ENCODE data around the gene NFASC. TPM values are rescaled to one million over a fixed set of nuclear protein-coding genes. Genes with fewer than 3 reads are reported as not detected.

The NFASC gene
- total and polyA plus RNA-seq, 7 donors: 0.46 to 105 (median 17.6) TPM

DNA sequence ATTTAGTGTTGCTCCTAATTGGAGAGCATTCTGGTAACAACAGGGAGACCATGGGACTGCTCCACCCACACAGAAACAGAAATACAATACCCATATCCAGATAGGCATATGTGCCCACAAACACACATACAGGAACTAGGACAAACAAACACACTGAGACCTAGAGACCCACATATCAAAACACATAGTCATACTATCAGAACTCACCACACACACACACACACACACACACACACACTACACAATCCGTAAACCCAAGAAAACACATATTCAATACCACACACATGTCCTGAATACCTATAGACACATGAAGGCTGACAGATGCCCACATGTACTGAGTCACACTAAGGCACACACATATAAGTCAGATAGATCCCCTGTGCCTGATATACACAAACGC, 3.5 kb upstream of the NFASC start:
- Histone ChIP-seq H3K36me3 (no peaks in the 10 kb centered on the region), H3K4me3 (no peak overlapping the region), H3K27me3 (no peaks in the 10 kb centered on the region), H3K4me1 (peaks cover 0 to 55% (median 18%) of the 10 kb centered on the region in 4 donors), H3K9me3 (no peaks in the 10 kb centered on the region), H3K27ac (no peak overlapping the region)
- no peak for DNase-seq
- 90 to 94% methylated on average over 2 of the region's 2 CpGs for WGBS, 2 donors
- intact Hi-C loops (cut with DNase I): no loop called here
- TF ChIP-seq POLR2A (IDR thresholded peaks at IDR 0.05) (no peak), CTCF (IDR thresholded peaks at IDR 0.05) (no peak), POLR2AphosphoS5 (IDR thresholded peaks at IDR 0.05) (no peak), EP300 (IDR thresholded peaks at IDR 0.05) (no peak)

DNA sequence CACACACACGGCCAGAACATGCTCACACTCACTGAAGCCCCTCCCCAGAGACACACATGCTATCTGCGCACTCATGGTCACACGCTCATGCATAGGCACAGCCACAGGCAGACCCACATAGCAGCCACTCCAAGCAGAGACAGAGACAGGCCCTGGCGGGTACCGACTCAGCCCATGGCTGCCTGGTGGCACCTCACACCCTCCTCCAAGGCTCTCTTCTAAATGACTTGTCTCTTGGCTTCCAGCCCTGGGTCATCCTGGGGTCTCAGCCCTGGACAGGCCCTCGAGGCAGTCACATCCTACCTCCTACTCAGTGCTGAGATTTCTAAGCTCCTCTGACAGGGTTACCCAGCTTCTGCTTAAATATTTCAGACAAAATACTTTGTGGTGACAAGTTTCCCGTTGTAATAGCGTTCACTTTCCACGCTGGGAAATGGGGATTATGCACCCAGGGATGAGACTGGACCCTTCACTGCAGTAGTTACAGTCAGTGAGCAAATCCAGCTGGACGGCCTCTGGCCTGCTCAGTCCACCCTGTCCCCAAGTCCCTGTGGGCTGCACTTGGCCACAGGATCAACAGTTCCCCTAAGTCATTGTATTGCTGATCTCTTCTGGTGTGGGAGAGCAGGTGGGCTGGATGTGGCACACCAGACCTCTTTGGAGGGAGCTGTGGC, 2.9 kb upstream of the NFASC start:
- Histone ChIP-seq H3K27me3 (no peaks in the 10 kb centered on the region), H3K27ac (peak overlapping the region in 1 of 4 donors; percentile 35), H3K4me1 (peaks cover 0 to 61% (median 22%) of the 10 kb centered on the region in 4 donors), H3K36me3 (no peaks in the 10 kb centered on the region), H3K4me3 (no peak overlapping the region), H3K9me3 (no peaks in the 10 kb centered on the region)
- TF ChIP-seq CTCF (IDR thresholded peaks at IDR 0.05) (no peak), POLR2A (IDR thresholded peaks at IDR 0.05) (no peak), EP300 (IDR thresholded peaks at IDR 0.05) (no peak), POLR2AphosphoS5 (IDR thresholded peaks at IDR 0.05) (no peak)
- peak; percentile 58 for DNase-seq
- 80 to 84% methylated on average over 10 of the region's 10 CpGs for WGBS, 2 donors
- intact Hi-C loops (cut with DNase I): no loop called here

DNA sequence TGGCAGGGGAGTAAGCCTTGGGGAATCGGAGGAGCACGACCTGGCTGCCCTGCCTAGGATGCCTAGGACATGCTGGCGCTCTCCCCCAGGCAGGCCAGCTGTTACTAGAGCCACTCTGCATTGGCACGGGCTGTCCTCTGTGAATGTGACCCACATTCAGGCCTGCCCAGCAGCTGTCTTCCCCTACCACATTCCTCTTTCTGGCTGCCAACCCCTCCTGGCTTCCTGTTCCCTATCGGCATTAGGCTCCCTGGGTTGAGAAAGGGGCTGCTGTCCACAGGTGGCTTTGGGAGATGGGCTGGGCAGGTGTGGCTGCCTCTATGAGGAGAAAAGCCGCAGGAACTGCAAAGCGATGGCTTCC, 2.3 kb upstream of the NFASC start:
- Histone ChIP-seq H3K36me3 (no peaks in the 10 kb centered on the region), H3K4me3 (no peak overlapping the region), H3K27me3 (no peaks in the 10 kb centered on the region), H3K27ac (peak overlapping the region in 2 of 4 donors; percentile 27 to 35), H3K9me3 (no peaks in the 10 kb centered on the region), H3K4me1 (peaks cover 0 to 66% (median 23%) of the 10 kb centered on the region in 4 donors)
- DNase-seq: peak; percentile 40
- intact Hi-C loops (cut with DNase I): no loop called here
- TF ChIP-seq POLR2A (IDR thresholded peaks at IDR 0.05) (no peak), CTCF (IDR thresholded peaks at IDR 0.05) (no peak), EP300 (IDR thresholded peaks at IDR 0.05) (no peak), POLR2AphosphoS5 (IDR thresholded peaks at IDR 0.05) (no peak)
- 73 to 87% methylated on average over 7 of the region's 7 CpGs for WGBS, 2 donors

DNA sequence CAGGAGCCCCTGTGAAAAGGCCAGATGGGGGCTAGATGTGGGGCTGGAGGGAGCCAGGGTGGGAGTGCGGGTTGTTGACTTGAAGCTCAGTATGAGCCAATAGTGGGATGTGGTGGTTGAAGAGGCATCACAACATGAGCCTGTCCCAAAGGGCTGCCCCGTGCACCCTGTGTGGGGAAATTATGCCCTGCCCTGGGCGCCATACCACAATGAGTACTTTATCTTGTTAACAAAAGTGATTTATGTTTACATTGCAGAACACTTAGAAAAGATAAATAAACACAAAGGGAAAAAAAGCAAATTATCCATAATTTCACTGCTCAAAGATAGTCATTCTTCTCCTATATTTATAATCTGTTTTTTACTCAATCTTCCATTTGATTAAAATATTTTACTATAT, 1.6 kb upstream of the NFASC start:
- intact Hi-C loops (cut with DNase I): no loop called here
- Histone ChIP-seq H3K9me3 (no peaks in the 10 kb centered on the region), H3K4me1 (peaks cover 0 to 72% (median 23%) of the 10 kb centered on the region in 4 donors), H3K27ac (peak overlapping the region in 1 of 4 donors; percentile 35), H3K27me3 (no peaks in the 10 kb centered on the region), H3K4me3 (no peak overlapping the region), H3K36me3 (no peaks in the 10 kb centered on the region)
- peak; percentile 41 for DNase-seq
- no peak for TF ChIP-seq EP300 (IDR thresholded peaks at IDR 0.05)
- TF ChIP-seq POLR2AphosphoS5 (IDR thresholded peaks at IDR 0.05): no peak
- no peak for TF ChIP-seq CTCF (IDR thresholded peaks at IDR 0.05)
- no peak for TF ChIP-seq POLR2A (IDR thresholded peaks at IDR 0.05)
- WGBS, 2 donors: 59 to 80% methylated on average over 3 of the region's 3 CpGs

Measured in sigmoid colon (tissue), 7 donors.